HepG2 (cell line): ENCODE measurements around the gene USE1. TPM values are rescaled to one million over a fixed set of nuclear protein-coding genes. Genes with fewer than 3 reads are reported as not detected.

Experiments used
- ATF5 ChIP-seq: sonication (generic); formaldehyde crosslinking; IDR thresholded peaks from 2 replicates; pipeline ENCODE4 v1.4.0; 2020; ENCODE audit warnings: mild to moderate bottlenecking, low read depth, missing genetic modification reagents
- BORCS8-MEF2B ChIP-seq: sonication (generic); formaldehyde crosslinking; IDR thresholded peaks from 2 replicates; pipeline ENCODE4 v1.8.0; 2022; ENCODE audit warnings: mild to moderate bottlenecking, missing genetic modification reagents
- ESRRA ChIP-seq: sonication (generic); formaldehyde crosslinking; IDR thresholded peaks from 2 replicates; pipeline ENCODE4 v1.5.1; 2020; ENCODE audit warnings: mild to moderate bottlenecking, low read depth, missing genetic modification reagents
- GATAD2A ChIP-seq: IDR thresholded peaks from 2 replicates; pipeline ENCODE4 v1.6.1; 2016
- GLI4 ChIP-seq: sonication (generic); formaldehyde crosslinking; IDR thresholded peaks from 2 replicates; pipeline ENCODE4 v1.5.1; 2020; ENCODE audit warnings: missing genetic modification reagents, mild to moderate bottlenecking, moderate library complexity, borderline replicate concordance
- HNRNPL ChIP-seq: fragments of 200-400 bp; formaldehyde crosslinking; IDR thresholded peaks from 2 replicates; pipeline ENCODE4 v1.6.1; 2017; ENCODE audit warnings: mild to moderate bottlenecking, low read depth, low read length
- KLF12 ChIP-seq: sonication (generic); formaldehyde crosslinking; IDR thresholded peaks from 2 replicates; pipeline ENCODE4 v1.4.0; 2020; ENCODE audit warnings: missing genetic modification reagents, borderline replicate concordance
- MXD3 ChIP-seq: IDR thresholded peaks from 2 replicates; pipeline ENCODE4 v1.6.1; 2016; ENCODE audit warnings: mild to moderate bottlenecking, missing biosample characterization, missing genetic modification reagents
- MXI1 ChIP-seq: IDR thresholded peaks from 3 replicates; pipeline ENCODE4 v1.6.1; 2012; ENCODE audit warnings: low read depth, low read length, inconsistent platforms, borderline replicate concordance
- PTBP1 ChIP-seq: fragments of 200-400 bp; formaldehyde crosslinking; IDR thresholded peaks from 2 replicates; pipeline ENCODE4 v1.6.1; 2018; ENCODE audit warnings: low read length, low read depth; ENCODE audit not compliant: poor library complexity, severe bottlenecking
- SPEN ChIP-seq: sonication (generic); formaldehyde crosslinking; IDR thresholded peaks from 2 replicates; pipeline ENCODE4 v1.5.1; 2020; ENCODE audit warnings: low read depth, mild to moderate bottlenecking, missing genetic modification reagents
- TARDBP ChIP-seq: sonication (generic); formaldehyde crosslinking; IDR thresholded peaks from 2 replicates; pipeline ENCODE4 v1.8.0; 2022; ENCODE audit warnings: mild to moderate bottlenecking, missing genetic modification reagents
- ZBTB7B ChIP-seq: sonication (generic); formaldehyde crosslinking; IDR thresholded peaks from 2 replicates; pipeline ENCODE4 v1.4.0; 2020; ENCODE audit warnings: missing genetic modification reagents
- ZFY ChIP-seq: sonication (generic); formaldehyde crosslinking; IDR thresholded peaks from 2 replicates; pipeline ENCODE4 v1.4.0; 2020; ENCODE audit warnings: missing genetic modification reagents
- ZNF326 ChIP-seq: sonication (generic); formaldehyde crosslinking; IDR thresholded peaks from 2 replicates; pipeline ENCODE4 v1.4.0; 2020; ENCODE audit warnings: missing genetic modification reagents, borderline replicate concordance
- ZNF709 ChIP-seq: sonication (generic); formaldehyde crosslinking; IDR thresholded peaks from 2 replicates; pipeline ENCODE4 v1.5.0; 2020; ENCODE audit warnings: mild to moderate bottlenecking, missing genetic modification reagents
- ZSCAN21 ChIP-seq: sonication (generic); formaldehyde crosslinking; IDR thresholded peaks from 2 replicates; pipeline ENCODE4 v1.8.0; 2022; ENCODE audit warnings: mild to moderate bottlenecking, missing genetic modification reagents, moderate library complexity, borderline replicate concordance
- polyA plus RNA-seq, 8 experiments: library from polyadenylated mRNA; depleted of rRNA in 3 of 8; stranded (reverse) in 7 of 8; unstranded in 1 of 8; fragments of >200 nt; fragmentation: Illumina TruSeq in 4 of 8; extraction: Trizol in 4 of 8; gene quantifications; 2 replicates each; pipeline versions ENCODE4 v1.2.1 to v1.2.3, GENCODE V29; 2011 to 2016; ENCODE audit warnings: low read depth in 4 of 8, missing spikeins in 1 of 8, mixed read lengths in 1 of 8; ENCODE audit not compliant: insufficient read depth in 1 of 8
- total RNA-seq, 5 experiments: library from RNA; depleted of rRNA; stranded (reverse); fragments of >200 nt; fragmentation: Illumina TruSeq; extraction: Trizol; gene quantifications; 2 replicates each; pipeline ENCODE4 v1.2.3, GENCODE V29; 2016; ENCODE audit warnings: low read depth in 1 of 5
- TF ChIP-seq, protein P1 (sequence below): sonication (generic); formaldehyde crosslinking; IDR thresholded peaks from 2 replicates; pipeline ENCODE4 v1.4.0; 2020; ENCODE audit warnings: missing genetic modification reagents
- TF ChIP-seq, protein P2 (sequence below): sonication (generic); formaldehyde crosslinking; IDR thresholded peaks from 2 replicates; pipeline ENCODE4 v1.4.0; 2020; ENCODE audit warnings: missing genetic modification reagents
- TF ChIP-seq, protein P3 (sequence below): IDR thresholded peaks from 2 replicates; pipeline ENCODE4 v1.6.1; 2018; ENCODE audit warnings: missing genetic modification reagents, mild to moderate bottlenecking, missing compliant biosample characterization
- TF ChIP-seq, protein P4 (sequence below): sonication (generic); formaldehyde crosslinking; IDR thresholded peaks from 2 replicates; pipeline ENCODE4 v1.5.0; 2020; ENCODE audit warnings: missing genetic modification reagents, mild to moderate bottlenecking, borderline replicate concordance

USE1 gene
- total and polyA plus RNA-seq, 2 of the 13 experiments (the other 11 are each of a cell fraction or from before 2014, with no cell fraction given): 9.9 to 17.6 TPM

DNA sequence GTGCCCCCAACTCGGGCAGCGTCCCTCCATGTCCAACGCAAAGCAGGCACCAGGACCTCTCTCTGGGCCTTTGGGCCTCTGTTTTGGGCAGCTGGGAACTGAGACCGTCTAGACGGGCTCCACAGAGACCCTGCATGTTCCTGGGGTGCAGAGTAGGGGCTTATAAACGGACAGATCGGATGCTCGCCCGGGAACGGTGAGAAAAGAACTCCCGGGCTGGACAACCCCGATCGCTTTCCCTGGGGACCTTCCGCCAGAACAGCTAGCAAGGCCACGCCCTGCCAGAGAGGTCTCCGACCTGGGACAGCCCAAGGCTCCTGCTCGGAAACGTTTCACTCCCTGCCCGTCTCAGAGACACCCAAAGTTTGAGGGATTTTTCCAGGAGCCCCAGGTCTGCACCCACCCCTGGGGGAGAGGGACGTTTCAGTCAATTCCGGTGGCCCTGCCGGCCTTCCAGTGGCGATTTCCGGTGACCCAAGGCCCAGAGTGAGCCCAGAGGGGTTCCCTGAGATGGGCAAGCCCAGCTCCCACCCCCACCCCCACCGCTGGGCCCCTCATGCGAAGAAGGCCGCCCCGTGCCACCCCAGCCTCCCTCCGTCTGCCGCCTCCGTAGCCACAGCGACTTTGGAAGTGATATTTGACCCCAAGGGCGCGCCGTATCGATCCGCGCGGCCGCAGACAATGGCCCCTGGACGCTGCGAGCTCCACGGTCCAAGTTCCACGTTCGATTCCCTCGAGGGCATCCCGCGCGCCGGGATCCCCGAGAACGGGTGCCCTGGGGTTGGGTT, 28.9 kb downstream of the USE1 start (continued):
- peak; percentile 17; the same call in 1 of the 2 replicates for TF ChIP-seq ZNF709 (CRISPR knock-in tag)
- TF ChIP-seq, protein P1, sequence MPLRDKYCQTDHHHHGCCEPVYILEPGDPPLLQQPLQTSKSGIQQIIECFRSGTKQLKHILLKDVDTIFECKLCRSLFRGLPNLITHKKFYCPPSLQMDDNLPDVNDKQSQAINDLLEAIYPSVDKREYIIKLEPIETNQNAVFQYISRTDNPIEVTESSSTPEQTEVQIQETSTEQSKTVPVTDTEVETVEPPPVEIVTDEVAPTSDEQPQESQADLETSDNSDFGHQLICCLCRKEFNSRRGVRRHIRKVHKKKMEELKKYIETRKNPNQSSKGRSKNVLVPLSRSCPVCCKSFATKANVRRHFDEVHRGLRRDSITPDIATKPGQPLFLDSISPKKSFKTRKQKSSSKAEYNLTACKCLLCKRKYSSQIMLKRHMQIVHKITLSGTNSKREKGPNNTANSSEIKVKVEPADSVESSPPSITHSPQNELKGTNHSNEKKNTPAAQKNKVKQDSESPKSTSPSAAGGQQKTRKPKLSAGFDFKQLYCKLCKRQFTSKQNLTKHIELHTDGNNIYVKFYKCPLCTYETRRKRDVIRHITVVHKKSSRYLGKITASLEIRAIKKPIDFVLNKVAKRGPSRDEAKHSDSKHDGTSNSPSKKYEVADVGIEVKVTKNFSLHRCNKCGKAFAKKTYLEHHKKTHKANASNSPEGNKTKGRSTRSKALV (CRISPR knock-in tag): no peak
- peak; percentile 82; the same call in 1 of the 2 replicates for TF ChIP-seq ZBTB7B
- no peak; the same call in 1 of the 2 replicates for TF ChIP-seq ZSCAN21 (CRISPR knock-in tag)
- peak; percentile 59; the same call in 1 of the 2 replicates for TF ChIP-seq TARDBP (CRISPR knock-in tag)
- no peak for TF ChIP-seq ATF5 (CRISPR knock-in tag)
- TF ChIP-seq PTBP1: no peak
- peak; percentile 88 for TF ChIP-seq HNRNPL
- TF ChIP-seq, protein P2, sequence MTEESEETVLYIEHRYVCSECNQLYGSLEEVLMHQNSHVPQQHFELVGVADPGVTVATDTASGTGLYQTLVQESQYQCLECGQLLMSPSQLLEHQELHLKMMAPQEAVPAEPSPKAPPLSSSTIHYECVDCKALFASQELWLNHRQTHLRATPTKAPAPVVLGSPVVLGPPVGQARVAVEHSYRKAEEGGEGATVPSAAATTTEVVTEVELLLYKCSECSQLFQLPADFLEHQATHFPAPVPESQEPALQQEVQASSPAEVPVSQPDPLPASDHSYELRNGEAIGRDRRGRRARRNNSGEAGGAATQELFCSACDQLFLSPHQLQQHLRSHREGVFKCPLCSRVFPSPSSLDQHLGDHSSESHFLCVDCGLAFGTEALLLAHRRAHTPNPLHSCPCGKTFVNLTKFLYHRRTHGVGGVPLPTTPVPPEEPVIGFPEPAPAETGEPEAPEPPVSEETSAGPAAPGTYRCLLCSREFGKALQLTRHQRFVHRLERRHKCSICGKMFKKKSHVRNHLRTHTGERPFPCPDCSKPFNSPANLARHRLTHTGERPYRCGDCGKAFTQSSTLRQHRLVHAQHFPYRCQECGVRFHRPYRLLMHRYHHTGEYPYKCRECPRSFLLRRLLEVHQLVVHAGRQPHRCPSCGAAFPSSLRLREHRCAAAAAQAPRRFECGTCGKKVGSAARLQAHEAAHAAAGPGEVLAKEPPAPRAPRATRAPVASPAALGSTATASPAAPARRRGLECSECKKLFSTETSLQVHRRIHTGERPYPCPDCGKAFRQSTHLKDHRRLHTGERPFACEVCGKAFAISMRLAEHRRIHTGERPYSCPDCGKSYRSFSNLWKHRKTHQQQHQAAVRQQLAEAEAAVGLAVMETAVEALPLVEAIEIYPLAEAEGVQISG (CRISPR knock-in tag): peak; percentile 70
- 0 out of 3 replicates have a peak, but pooled peaks have one; percentile 50 for TF ChIP-seq MXI1
- TF ChIP-seq BORCS8-MEF2B (CRISPR knock-in tag): no peak; the same call in 1 of the 2 replicates
- TF ChIP-seq GATAD2A (CRISPR knock-in tag): peak; percentile 78
- peak; percentile 39; the same call in 1 of the 2 replicates for TF ChIP-seq MXD3 (CRISPR knock-in tag)
- TF ChIP-seq ESRRA (CRISPR knock-in tag): peak; percentile 94
- TF ChIP-seq SPEN (CRISPR knock-in tag): peak; percentile 70
- no peak for TF ChIP-seq GLI4 (CRISPR knock-in tag)
- TF ChIP-seq, protein P3, sequence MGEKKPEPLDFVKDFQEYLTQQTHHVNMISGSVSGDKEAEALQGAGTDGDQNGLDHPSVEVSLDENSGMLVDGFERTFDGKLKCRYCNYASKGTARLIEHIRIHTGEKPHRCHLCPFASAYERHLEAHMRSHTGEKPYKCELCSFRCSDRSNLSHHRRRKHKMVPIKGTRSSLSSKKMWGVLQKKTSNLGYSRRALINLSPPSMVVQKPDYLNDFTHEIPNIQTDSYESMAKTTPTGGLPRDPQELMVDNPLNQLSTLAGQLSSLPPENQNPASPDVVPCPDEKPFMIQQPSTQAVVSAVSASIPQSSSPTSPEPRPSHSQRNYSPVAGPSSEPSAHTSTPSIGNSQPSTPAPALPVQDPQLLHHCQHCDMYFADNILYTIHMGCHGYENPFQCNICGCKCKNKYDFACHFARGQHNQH (CRISPR knock-in tag): peak; percentile 62; the same call in 1 of the 2 replicates
- TF ChIP-seq ZFY: peak; percentile 35; the same call in 1 of the 2 replicates
- TF ChIP-seq KLF12 (CRISPR knock-in tag): peak; percentile 23; the same call in 1 of the 2 replicates
- no peak for TF ChIP-seq ZNF326 (CRISPR knock-in tag)
- TF ChIP-seq, protein P4, sequence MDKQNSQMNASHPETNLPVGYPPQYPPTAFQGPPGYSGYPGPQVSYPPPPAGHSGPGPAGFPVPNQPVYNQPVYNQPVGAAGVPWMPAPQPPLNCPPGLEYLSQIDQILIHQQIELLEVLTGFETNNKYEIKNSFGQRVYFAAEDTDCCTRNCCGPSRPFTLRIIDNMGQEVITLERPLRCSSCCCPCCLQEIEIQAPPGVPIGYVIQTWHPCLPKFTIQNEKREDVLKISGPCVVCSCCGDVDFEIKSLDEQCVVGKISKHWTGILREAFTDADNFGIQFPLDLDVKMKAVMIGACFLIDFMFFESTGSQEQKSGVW: no peak
